GM21528 (cell line): ENCODE data around the gene GALNT7.
"Not testable (repeated sequence)": the region's sequence is repeated elsewhere in the genome, so short reads cannot be mapped to it uniquely, and the experiment has no call there.

Source experiments
- ATAC-seq: cut with Tn5 transposase; IDR thresholded peaks from one replicate; pipeline ENCODE4 v1.9.1; 2021; ENCODE audit warnings: mild to moderate bottlenecking, moderate library complexity; ENCODE audit not compliant: unreplicated experiment, low FRiP score

The GALNT7 gene

GRCh38 chr4:173191623-173192041 is 23.0 kb downstream of the GALNT7 start:
- no peak for ATAC-seq

- ATAC-seq: no peak
Measured at GRCh38 chr4:173192375-173193162, 24.0 kb downstream of the GALNT7 start.

GRCh38 chr4:173194157-173194556 is 25.5 kb downstream of the GALNT7 start:
- ATAC-seq: no peak

GRCh38 chr4:173195109-173195508 is 26.5 kb downstream of the GALNT7 start:
- ATAC-seq: no peak

GRCh38 chr4:173199553-173199952 is 30.9 kb downstream of the GALNT7 start:
- no peak for ATAC-seq

GRCh38 chr4:173200103-173200884 is 31.7 kb downstream of the GALNT7 start:
- ATAC-seq: no peak

GRCh38 chr4:173202395-173202794 is 33.8 kb downstream of the GALNT7 start:
- no peak for ATAC-seq

- ATAC-seq: no peak
Measured at GRCh38 chr4:173205656-173206055, 37.0 kb downstream of the GALNT7 start.

GRCh38 chr4:173208420-173208819 is 39.8 kb downstream of the GALNT7 start:
- ATAC-seq: no peak

- no peak for ATAC-seq
Measured at GRCh38 chr4:173211222-173211621, 42.6 kb downstream of the GALNT7 start.

- ATAC-seq: no peak
Measured at GRCh38 chr4:173211838-173212237, 43.2 kb downstream of the GALNT7 start.

- ATAC-seq: no peak
Measured at GRCh38 chr4:173212379-173212778, 43.8 kb downstream of the GALNT7 start.

- ATAC-seq: no peak
Measured at GRCh38 chr4:173213296-173213695, 44.7 kb downstream of the GALNT7 start.

- ATAC-seq: no peak
Measured at GRCh38 chr4:173214231-173214630, 45.6 kb downstream of the GALNT7 start.

GRCh38 chr4:173214661-173215060 is 46.0 kb downstream of the GALNT7 start:
- no peak for ATAC-seq

- no peak for ATAC-seq
Measured at GRCh38 chr4:173217075-173217474, 48.5 kb downstream of the GALNT7 start.

- no peak for ATAC-seq
Measured at GRCh38 chr4:173217727-173218126, 49.1 kb downstream of the GALNT7 start.

GRCh38 chr4:173218411-173219125 is 50.0 kb downstream of the GALNT7 start:
- ATAC-seq: no peak

- ATAC-seq: not testable (repeated sequence)
Measured at GRCh38 chr4:173219126-173219437, 50.5 kb downstream of the GALNT7 start.

GRCh38 chr4:173223743-173224142 is 55.1 kb downstream of the GALNT7 start:
- ATAC-seq: no peak

GRCh38 chr4:173226401-173226888 is 57.8 kb downstream of the GALNT7 start:
- no peak for ATAC-seq
